ENCODE data around the gene ELF4. TPM values are rescaled to one million over a fixed set of nuclear protein-coding genes. Genes with fewer than 3 reads are reported as not detected.

ELF4 gene
- total RNA-seq: 10 to 100 TPM; 48.0 to 48.7 TPM

DNA sequence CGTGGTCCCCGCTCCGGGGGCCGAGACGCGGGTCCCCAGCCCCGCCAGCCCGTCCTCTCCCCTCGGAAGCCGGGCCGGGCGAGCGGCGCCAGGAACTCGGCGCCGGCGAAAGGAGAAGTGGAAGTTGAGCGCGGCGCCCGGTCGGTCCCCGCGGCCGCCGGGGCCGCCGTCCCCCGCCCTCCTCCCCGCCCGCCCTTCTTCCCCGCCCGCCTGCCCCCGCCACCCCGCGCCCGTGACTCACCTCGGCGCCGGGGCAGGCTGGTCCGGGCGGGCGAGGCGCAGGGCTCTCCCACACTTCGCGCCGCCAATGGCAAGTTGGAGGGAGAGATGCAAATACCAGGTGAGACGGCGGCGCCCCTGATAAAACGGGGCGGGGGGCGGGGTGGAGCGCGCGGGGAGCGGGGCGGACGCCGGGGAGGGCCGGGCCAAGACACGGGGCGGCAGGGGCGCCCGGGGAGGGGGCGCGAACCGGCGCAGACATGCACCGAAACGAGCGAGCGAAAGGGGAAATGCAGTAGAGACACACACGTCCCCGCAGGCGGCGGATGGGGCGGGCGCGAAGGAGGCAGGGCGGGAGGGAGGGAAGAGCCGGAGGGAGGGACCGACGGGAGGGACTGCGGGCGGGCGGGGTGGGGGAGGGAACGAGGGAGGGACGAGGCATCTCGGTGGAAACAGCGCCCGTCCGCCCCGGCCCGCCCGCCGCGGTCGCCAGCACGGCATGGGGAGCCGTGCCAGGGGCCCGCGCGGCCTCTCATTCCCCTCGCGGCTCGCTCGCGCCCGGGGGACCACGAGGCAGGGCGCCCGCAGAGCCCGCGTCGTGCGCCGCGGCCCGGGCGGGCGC, at the start of gene ELF4:
Gene ELF4 (minus strand): TSS at position 119 of the 841 bp plus-strand sequence. CDS start 29,167 bp downstream, outside the sequence.
- ChIA-PET POLR2A (interaction anchor here (0.8 to 5.4 kb wide), 8 partner anchors 9 to 61 kb away, joined by 3 to 59 read pairs (median 8); partner anchors contain the start of gene RAB33A), CTCF (interaction anchor here (0.6 to 1.4 kb wide), 3 partner anchors 27 to 30 kb away, joined by 3 to 7 read pairs (median 4); no protein-coding TSS in a partner anchor)
- DNase-seq: peak; percentile 57
- Mint-ChIP-seq H3K36me3 (ENCODE audit: low read depth) (peaks cover 17% of the 10 kb centered on the region), H3K4me1 (peaks cover 45% of the 10 kb centered on the region), H3K27ac (peak within 1 kb of the TSS; percentile 90), H3K4me3 (peak within 1 kb of the TSS; percentile 95), H3K27me3 (no peaks in the 10 kb centered on the region), H3K9me3 (no peaks in the 10 kb centered on the region)

DNA sequence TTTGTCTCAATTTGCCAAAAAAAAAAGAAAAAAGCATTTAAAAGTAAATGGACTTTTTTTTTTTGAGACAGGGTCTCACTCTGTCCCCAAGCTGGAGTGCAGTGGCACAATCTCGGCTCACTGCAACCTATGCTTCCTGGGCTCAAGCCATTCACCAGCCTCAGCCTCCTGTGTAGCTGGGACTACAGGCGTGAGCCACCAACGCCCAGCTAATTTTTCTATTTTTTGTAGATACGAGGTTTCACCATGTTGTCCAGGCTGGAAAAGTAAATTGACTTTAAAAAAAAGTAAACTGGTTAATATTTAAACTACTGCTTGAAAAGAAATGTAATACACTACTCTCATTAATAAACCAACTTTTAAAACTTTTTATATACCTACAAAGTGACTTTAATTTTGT, 49.5 kb upstream of the ELF4 start:
- H3K27me3 Mint-ChIP-seq: no peaks in the 10 kb centered on the region
- no peak for DNase-seq
- POLR2A ChIA-PET: no interaction called here

DNA sequence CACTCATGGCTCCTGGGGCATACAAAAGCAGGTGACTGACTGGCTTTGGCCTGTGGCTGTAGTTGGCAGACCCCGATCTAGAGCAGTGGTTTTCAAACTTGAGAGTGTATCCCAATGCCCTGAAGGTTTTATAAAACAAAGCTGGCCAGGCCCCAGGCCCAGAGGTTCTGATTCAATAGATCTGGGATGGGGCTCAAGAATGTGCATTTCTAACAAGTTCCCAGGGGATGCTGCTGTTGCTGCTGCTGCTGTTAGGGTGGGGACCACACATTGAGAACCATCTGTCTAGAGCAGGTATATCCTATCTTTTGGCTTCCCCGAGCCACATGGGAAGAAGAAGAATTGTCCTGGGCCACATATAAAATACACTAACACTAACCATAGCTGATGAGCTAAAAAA, 48.0 kb upstream of the ELF4 start:
- Mint-ChIP-seq H3K27ac (no peak overlapping the region), H3K27me3 (no peaks in the 10 kb centered on the region), H3K9me3 (no peaks in the 10 kb centered on the region), H3K36me3 (ENCODE audit: low read depth) (peaks cover 26% of the 10 kb centered on the region), H3K4me1 (peaks cover 22% of the 10 kb centered on the region), H3K4me3 (no peak overlapping the region)
- ChIA-PET POLR2A (interaction anchor here (1.4 kb wide), 1 partner anchor 16 kb away, joined by 4 read pairs; no protein-coding TSS in a partner anchor), CTCF (interaction anchor here (0.6 to 0.9 kb wide), 2 partner anchors 37 to 97 kb away, joined by 3 read pairs; no protein-coding TSS in a partner anchor)
- no peak for DNase-seq

More for the DNA sequence above, 49.5 kb upstream of the ELF4 start:
- peaks cover 24% of the 10 kb centered on the region for H3K36me3 Mint-ChIP-seq (ENCODE audit: low read depth)
- no peak overlapping the region for H3K27ac Mint-ChIP-seq
- no peak overlapping the region for H3K4me3 Mint-ChIP-seq
- peaks cover 35% of the 10 kb centered on the region for H3K4me1 Mint-ChIP-seq
- CTCF ChIA-PET: interaction anchor here (1.0 kb wide), 1 partner anchor 80 kb away, joined by 3 read pairs; no protein-coding TSS in a partner anchor
- H3K9me3 Mint-ChIP-seq: no peaks in the 10 kb centered on the region

DNA sequence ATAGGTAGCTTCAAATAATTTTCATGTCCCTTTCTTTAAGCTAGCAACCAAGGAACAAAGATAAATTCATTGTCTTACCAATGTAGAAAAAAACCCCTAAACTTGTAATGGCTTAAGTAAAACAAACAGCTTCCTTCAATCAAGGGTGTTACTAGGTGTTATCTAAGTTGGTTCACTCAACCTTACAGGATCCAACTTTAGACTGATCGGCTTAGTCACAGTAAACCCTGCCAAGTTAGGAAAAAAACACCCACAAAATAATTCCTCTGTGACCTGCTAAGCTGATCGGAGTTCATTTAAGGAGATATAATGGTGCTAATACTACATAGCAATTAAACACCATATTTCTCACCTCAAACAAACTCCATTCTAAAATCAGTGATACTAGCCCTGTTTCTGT, 45.3 kb upstream of the ELF4 start:
- Mint-ChIP-seq H3K27ac (no peak overlapping the region), H3K9me3 (no peaks in the 10 kb centered on the region), H3K36me3 (ENCODE audit: low read depth) (peaks cover 20% of the 10 kb centered on the region), H3K4me3 (no peak overlapping the region), H3K27me3 (no peaks in the 10 kb centered on the region), H3K4me1 (peaks cover 9% of the 10 kb centered on the region)
- CTCF ChIA-PET: interaction anchor here (1.7 to 2.7 kb wide), 2 partner anchors 34 to 75 kb away, joined by 4 to 8 read pairs; no protein-coding TSS in a partner anchor
- DNase-seq: no peak
- POLR2A ChIA-PET: interaction anchor here (1.4 kb wide), 1 partner anchor 73 kb away, joined by 3 read pairs; no protein-coding TSS in a partner anchor

DNA sequence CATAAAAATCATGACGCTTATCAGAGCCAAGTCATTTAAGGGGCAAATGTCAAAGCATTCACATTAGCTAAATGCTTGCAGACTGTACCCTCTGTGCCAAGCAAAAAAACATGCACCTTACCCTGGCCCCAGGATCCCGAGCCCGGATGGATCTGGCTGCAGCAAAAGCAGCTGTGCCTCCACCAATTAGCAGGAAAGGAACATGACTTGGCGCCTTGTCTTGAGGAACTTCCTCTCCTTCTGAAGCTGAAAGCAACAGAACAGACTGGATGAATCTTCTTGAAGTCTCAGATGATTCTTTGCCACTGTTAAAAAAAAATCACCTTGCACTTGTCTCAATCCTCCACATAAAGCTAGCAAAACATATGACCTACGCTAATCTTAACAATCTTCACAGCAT, 37.3 kb upstream of the ELF4 start:
- H3K9me3 Mint-ChIP-seq: no peaks in the 10 kb centered on the region
- no peak overlapping the region for H3K27ac Mint-ChIP-seq
- DNase-seq: no peak
- H3K36me3 Mint-ChIP-seq (ENCODE audit: low read depth): peaks cover 44% of the 10 kb centered on the region
- CTCF ChIA-PET: interaction anchor here (1.3 to 2.3 kb wide), 2 partner anchors 44 to 47 kb away, joined by 4 to 8 read pairs; no protein-coding TSS in a partner anchor
- no peaks in the 10 kb centered on the region for H3K27me3 Mint-ChIP-seq
- H3K4me1 Mint-ChIP-seq: peaks cover 2% of the 10 kb centered on the region
- POLR2A ChIA-PET: interaction anchor here (0.9 to 1.1 kb wide), 2 partner anchors 18 to 25 kb away, joined by 3 to 4 read pairs; partner anchors contain the start of gene AIFM1
- no peak overlapping the region for H3K4me3 Mint-ChIP-seq

DNA sequence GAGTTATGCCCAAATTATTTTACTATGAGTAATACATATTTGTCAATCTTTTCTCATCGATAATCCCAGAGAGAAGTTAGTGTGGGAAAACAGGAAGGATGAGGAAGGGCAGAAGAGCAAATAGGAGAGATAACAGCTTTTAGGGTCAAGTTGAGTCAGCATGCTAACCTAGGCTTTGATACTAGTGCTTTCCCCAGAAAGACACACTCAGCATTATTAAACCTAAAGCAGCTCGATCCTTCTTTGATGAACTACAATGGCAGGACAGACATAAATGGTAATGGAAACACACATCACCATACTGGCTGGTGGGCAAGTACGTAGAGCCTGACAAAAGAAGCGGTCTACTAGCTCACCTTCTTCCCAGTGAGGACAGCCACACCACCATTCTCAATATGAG, 34.8 kb upstream of the ELF4 start:
- ChIA-PET CTCF (no interaction called here), POLR2A (no interaction called here)
- Mint-ChIP-seq H3K27me3 (no peaks in the 10 kb centered on the region), H3K9me3 (no peaks in the 10 kb centered on the region), H3K4me3 (no peak overlapping the region), H3K36me3 (ENCODE audit: low read depth) (peaks cover 47% of the 10 kb centered on the region), H3K4me1 (peaks cover 2% of the 10 kb centered on the region), H3K27ac (no peak overlapping the region)
- no peak for DNase-seq

DNA sequence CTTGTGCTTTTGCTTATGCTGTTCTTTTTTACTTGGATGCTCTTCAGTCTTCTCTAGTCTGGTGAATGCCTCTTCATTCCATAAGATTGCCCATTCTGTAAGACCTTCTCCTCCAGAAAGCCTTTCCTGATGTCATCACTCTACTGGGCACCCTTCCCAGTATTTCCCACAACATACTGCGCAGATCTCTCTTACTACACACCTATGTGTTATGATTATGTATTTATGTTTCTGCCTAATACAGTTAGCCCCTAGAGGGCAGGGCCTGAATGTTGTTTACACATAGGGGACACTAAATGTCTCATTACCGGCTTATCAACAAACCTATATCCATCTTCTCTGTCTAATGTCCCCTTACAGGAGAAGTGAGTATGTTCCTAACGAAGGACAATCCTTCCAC, 34.2 kb upstream of the ELF4 start:
- H3K4me1 Mint-ChIP-seq: peaks cover 2% of the 10 kb centered on the region
- H3K4me3 Mint-ChIP-seq: no peak overlapping the region
- H3K9me3 Mint-ChIP-seq: no peaks in the 10 kb centered on the region
- H3K36me3 Mint-ChIP-seq (ENCODE audit: low read depth): peaks cover 47% of the 10 kb centered on the region
- H3K27me3 Mint-ChIP-seq: no peaks in the 10 kb centered on the region
- no peak overlapping the region for H3K27ac Mint-ChIP-seq
- ChIA-PET CTCF (no interaction called here), POLR2A (no interaction called here)
- DNase-seq: no peak

DNA sequence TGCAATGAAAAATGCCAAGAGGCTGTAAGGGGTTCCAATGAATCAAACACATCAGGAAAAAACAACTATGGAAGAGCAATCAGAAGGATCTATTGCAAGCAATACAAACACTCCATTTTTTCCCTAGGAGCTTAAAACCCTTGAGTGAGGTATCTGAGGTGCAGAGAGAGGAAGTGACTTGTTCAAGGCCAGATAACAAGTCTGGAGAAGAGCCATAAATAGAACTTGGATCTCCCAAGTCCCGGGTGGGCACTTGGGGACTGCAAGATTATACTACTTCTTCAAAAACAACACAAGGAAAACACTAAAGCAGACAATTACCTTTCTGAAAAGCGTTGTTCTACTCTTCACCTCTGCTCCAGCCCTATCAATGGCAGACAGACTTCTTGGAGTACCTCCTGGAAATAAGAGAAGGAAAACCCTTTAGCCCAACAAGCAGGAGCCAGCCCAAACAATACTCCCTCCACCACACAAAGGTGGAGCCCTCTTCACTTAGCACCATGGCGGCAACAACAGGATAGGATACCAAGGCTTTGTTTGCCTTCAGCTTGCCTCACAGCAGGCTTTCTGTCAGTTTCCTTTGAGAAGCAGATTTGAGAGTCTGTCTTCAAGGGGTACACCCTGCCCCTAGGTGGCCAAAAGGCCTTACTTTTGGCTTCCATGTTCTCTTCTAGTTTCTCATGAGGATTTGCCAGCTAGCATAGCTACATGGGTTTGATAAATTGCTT, 29.3 kb upstream of the ELF4 start:
- no peak overlapping the region for H3K27ac Mint-ChIP-seq
- no peaks in the 10 kb centered on the region for H3K4me1 Mint-ChIP-seq
- peaks cover 36% of the 10 kb centered on the region for H3K36me3 Mint-ChIP-seq (ENCODE audit: low read depth)
- no peak overlapping the region for H3K4me3 Mint-ChIP-seq
- H3K27me3 Mint-ChIP-seq: no peaks in the 10 kb centered on the region
- POLR2A ChIA-PET: no interaction called here
- H3K9me3 Mint-ChIP-seq: no peaks in the 10 kb centered on the region
- DNase-seq: no peak
- CTCF ChIA-PET: interaction anchor here (0.6 kb wide), 1 partner anchor 98 kb away, joined by 3 read pairs; no protein-coding TSS in a partner anchor

DNA sequence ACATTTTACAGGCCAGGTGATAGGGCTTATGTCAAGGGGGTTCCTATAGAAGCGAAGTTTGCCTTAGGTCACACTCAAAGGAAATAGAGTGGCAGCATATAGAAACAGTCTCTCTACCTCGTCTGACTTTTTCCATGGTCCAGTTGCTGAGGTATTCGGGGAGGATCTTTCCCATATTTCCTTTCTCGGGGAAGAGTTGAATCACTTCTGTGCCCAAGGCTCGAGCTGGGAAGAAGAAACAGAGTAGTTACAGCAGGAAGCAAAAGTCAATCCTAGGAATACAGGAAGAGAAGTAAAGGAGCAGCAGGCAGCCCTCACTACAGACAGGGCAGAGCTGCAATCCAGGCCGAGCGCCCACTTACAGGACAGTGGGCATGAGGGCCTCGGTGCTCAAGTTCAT, 26.7 kb upstream of the ELF4 start:
- peaks cover 27% of the 10 kb centered on the region for H3K36me3 Mint-ChIP-seq (ENCODE audit: low read depth)
- H3K4me3 Mint-ChIP-seq: no peak overlapping the region
- no peaks in the 10 kb centered on the region for H3K9me3 Mint-ChIP-seq
- no peak overlapping the region for H3K27ac Mint-ChIP-seq
- no peaks in the 10 kb centered on the region for H3K4me1 Mint-ChIP-seq
- H3K27me3 Mint-ChIP-seq: no peaks in the 10 kb centered on the region
- DNase-seq: no peak
- POLR2A ChIA-PET: interaction anchor here (1.1 kb wide), 1 partner anchor 33 kb away, joined by 3 read pairs; no protein-coding TSS in a partner anchor
- CTCF ChIA-PET: interaction anchor here (1.4 kb wide), 1 partner anchor 16 kb away, joined by 4 read pairs; no protein-coding TSS in a partner anchor

DNA sequence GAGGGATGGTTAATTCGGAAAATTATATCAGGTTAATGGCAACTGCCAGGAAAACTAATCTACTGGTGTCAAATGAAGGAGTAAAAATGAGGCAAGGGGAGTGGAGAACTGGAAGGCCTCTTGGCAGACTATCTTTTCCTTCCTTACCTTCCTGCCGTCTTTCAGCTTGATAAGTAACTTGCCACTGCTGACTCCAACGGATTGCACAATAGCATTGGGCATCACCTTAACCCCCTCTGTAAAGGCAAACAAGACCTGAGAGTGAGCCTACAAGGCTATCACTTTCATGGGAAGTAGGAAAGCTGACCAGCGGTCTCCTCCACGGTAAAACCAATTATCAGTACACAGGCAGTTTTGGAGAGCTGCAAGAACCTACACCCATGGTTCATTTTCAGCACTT, 26.2 kb upstream of the ELF4 start:
- ChIA-PET CTCF (interaction anchor here (1.4 kb wide), 1 partner anchor 16 kb away, joined by 4 read pairs; no protein-coding TSS in a partner anchor), POLR2A (interaction anchor here (1.1 to 1.5 kb wide), 2 partner anchors 29 to 34 kb away, joined by 3 to 4 read pairs; partner anchors contain the start of gene AIFM1)
- Mint-ChIP-seq H3K4me1 (no peaks in the 10 kb centered on the region), H3K4me3 (no peak overlapping the region), H3K9me3 (no peaks in the 10 kb centered on the region), H3K36me3 (ENCODE audit: low read depth) (peaks cover 22% of the 10 kb centered on the region), H3K27me3 (no peaks in the 10 kb centered on the region), H3K27ac (no peak overlapping the region)
- DNase-seq: no peak

DNA sequence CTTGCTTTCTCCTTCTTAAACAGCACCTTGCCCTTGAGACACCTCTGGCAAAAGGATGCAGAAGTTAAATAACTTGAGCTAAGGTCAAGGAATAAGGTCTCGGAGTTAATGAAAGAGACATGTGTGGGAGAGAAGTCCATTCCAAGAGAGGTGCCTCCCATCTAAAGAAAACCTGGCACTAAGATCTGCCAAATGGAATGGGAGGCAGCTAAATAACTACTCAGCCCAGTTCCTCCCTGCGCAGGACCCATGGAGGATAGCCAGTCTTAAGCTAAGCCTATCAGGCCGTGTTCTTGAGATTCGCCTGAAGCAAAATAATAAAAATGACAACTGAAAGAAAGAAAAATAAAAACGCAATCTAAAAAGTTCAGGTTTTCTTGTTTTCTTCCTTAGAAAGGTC, 20.7 kb upstream of the ELF4 start:
- peaks cover 25% of the 10 kb centered on the region for H3K36me3 Mint-ChIP-seq (ENCODE audit: low read depth)
- no peak overlapping the region for H3K4me3 Mint-ChIP-seq
- no peaks in the 10 kb centered on the region for H3K9me3 Mint-ChIP-seq
- H3K27me3 Mint-ChIP-seq: no peaks in the 10 kb centered on the region
- ChIA-PET CTCF (interaction anchor here (1.9 kb wide), 1 partner anchor 11 kb away, joined by 7 read pairs; no protein-coding TSS in a partner anchor), POLR2A (no interaction called here)
- H3K27ac Mint-ChIP-seq: no peak overlapping the region
- H3K4me1 Mint-ChIP-seq: no peaks in the 10 kb centered on the region
- no peak for DNase-seq

DNA sequence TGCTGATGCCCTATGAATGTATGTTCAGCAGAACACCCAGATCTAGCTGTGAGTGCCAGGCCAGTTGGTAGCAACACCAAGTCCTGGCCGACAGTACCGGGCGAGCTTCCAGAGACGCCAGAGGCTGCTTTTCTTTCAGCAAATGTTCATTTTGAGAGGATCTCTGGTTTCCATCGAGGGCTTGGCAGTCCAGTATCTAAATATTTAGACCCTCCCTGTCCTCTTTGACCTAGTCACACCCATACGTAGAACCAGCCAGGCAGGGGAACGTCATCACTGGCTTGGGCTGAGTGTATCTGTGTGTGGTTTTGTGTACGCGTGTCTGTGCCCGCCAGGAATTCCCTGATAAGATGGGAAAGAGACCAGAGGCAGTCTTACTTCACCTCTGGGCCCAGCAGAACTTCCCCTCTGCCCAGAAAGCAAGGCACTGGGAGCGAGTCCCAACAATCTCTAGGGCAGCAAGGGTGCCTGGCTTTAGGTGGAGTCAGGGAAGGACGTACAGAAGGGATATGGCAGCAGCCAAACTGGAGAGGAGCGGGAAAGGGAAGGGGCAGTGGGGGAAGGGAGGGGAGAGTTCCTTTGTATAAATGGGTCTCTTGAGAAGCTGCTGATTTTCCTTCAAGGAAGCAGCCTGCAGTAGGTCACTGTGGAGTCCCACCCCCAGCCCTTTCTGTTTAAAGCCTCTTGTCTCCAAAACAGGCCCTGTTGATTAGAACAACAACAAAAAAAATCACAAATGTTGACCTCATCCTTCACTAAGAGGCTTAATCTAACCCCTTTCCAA, 15.0 kb upstream of the ELF4 start:
- Mint-ChIP-seq H3K27ac (no peak overlapping the region), H3K27me3 (no peaks in the 10 kb centered on the region), H3K36me3 (ENCODE audit: low read depth) (peaks cover 26% of the 10 kb centered on the region), H3K4me1 (peaks cover 4% of the 10 kb centered on the region), H3K9me3 (no peaks in the 10 kb centered on the region), H3K4me3 (no peak overlapping the region)
- DNase-seq: no peak
- ChIA-PET POLR2A (no interaction called here), CTCF (no interaction called here)
